Ishikawa (cell line): ENCODE results near the gene CBR3.

Experiments
- CEBPB ChIP-seq: IDR thresholded peaks from 2 replicates; pipeline ENCODE4 v1.6.1; 2012
- CREB1 ChIP-seq: IDR thresholded peaks from 2 replicates; pipeline ENCODE4 v1.6.1; 2012; ENCODE audit warnings: low read depth
- EP300 ChIP-seq: IDR thresholded peaks from 2 replicates; pipeline ENCODE4 v1.6.1; 2012; ENCODE audit warnings: borderline replicate concordance
- MAX ChIP-seq: IDR thresholded peaks from 2 replicates; pipeline ENCODE4 v1.6.1; 2012
- NFIC ChIP-seq: IDR thresholded peaks from 2 replicates; pipeline ENCODE4 v1.6.1; 2012
- REST ChIP-seq: IDR thresholded peaks from 2 replicates; pipeline ENCODE4 v1.6.1; 2012; ENCODE audit warnings: low read depth, mild to moderate bottlenecking
- TAF1 ChIP-seq: IDR thresholded peaks from 2 replicates; pipeline ENCODE4 v1.6.1; 2012; ENCODE audit warnings: low read depth, mild to moderate bottlenecking
- TCF12 ChIP-seq: IDR thresholded peaks from 2 replicates; pipeline ENCODE4 v1.6.1; 2012; ENCODE audit warnings: low read depth
- TEAD4 ChIP-seq: IDR thresholded peaks from 2 replicates; pipeline ENCODE4 v1.6.1; 2012
- USF1 ChIP-seq: IDR thresholded peaks from 2 replicates; pipeline ENCODE4 v1.6.1; 2012

- TF ChIP-seq NFIC (no peak), MAX (no peak), CREB1 (no peak), TEAD4 (no peak), REST (no peak), TCF12 (no peak), CEBPB (no peak), USF1 (no peak), TAF1 (no peak), EP300 (no peak)
These were observed 24.6 kb downstream of the CBR3 start for GRCh38 chr21:36159356-36159921.
